Anterior cingulate cortex (tissue), 58 donors: ENCODE measurements around the gene PVR.
"Not testable (repeated sequence)": the region's sequence is repeated elsewhere in the genome, so short reads cannot be mapped to it uniquely, and the experiment has no call there.

Experiments
- DNase-seq, 58 donors: peaks; one replicate each; lab custom pipeline; 2025; lab: John Stamatoyannopoulos, UW

The PVR gene

GRCh38 chr19:44668985-44669764 is 25.5 kb downstream of the PVR start:
- DNase-seq, result no peak

- DNase-seq, result not testable (repeated sequence)
These were observed 26.3 kb downstream of the PVR start for GRCh38 chr19:44670027-44670426.

GRCh38 chr19:44671400-44671799 is 27.7 kb downstream of the PVR start, which contains the start of gene CEACAM19:
CEACAM19 (plus strand) TSS chr19:44671482; CDS start chr19:44671932, 450 bp downstream.
- DNase-seq, result no peak

- DNase-seq, result no peak
These were observed 28.5 kb downstream of the PVR start for GRCh38 chr19:44672226-44672625.

GRCh38 chr19:44673510-44673909 is 29.8 kb downstream of the PVR start:
- DNase-seq, result no peak

GRCh38 chr19:44675521-44675920 is 31.8 kb downstream of the PVR start:
- no peak for DNase-seq

GRCh38 chr19:44677019-44677811 is 33.5 kb downstream of the PVR start:
- DNase-seq, result no peak

GRCh38 chr19:44680536-44680935 is 36.8 kb downstream of the PVR start:
- no peak for DNase-seq

- DNase-seq, result no peak
These were observed 38.5 kb downstream of the PVR start for GRCh38 chr19:44681992-44682790.

GRCh38 chr19:44682807-44683206 is 39.1 kb downstream of the PVR start:
- no peak for DNase-seq

- no peak for DNase-seq
These were observed 39.9 kb downstream of the PVR start for GRCh38 chr19:44683434-44684210.

GRCh38 chr19:44684396-44684795 is 40.7 kb downstream of the PVR start:
- DNase-seq, result not testable (repeated sequence)

- no peak for DNase-seq
These were observed 41.5 kb downstream of the PVR start for GRCh38 chr19:44684892-44685863.

- DNase-seq, result peak in 1 of 58 donors; percentile 1
These were observed 42.2 kb downstream of the PVR start for GRCh38 chr19:44685877-44686276.

- no peak for DNase-seq
These were observed 43.2 kb downstream of the PVR start for GRCh38 chr19:44686896-44687295.

GRCh38 chr19:44687888-44688287 is 44.2 kb downstream of the PVR start:
- DNase-seq, result no peak

- peak in 54 of 58 donors; percentile 1 to 75 (median 20) for DNase-seq
These were observed 45.8 kb downstream of the PVR start for GRCh38 chr19:44689290-44690130.

GRCh38 chr19:44690131-44690440 is 46.4 kb downstream of the PVR start:
- DNase-seq, result no peak
